Kidney (tissue), 14 donors: ENCODE measurements around the gene SGPL1. TPM values are rescaled to one million over a fixed set of nuclear protein-coding genes. Genes with fewer than 3 reads are reported as not detected.

Source experiments
- DNase-seq, 5 donors: peaks; one replicate each; pipeline ENCODE4 v3.0.0-alpha.2; 2013 to 2020
- FAIRE-seq: peaks from 2 replicates; lab custom pipeline; 2012; peaks lifted over from hg19 to GRCh38; lab: Jason Lieb, UNC
- H3K27ac ChIP-seq, 2 donors: one replicate each; pipeline ENCODE4 v1.7.0; 2013; ENCODE audit warnings: low read depth in 2 of 2, low read length in 2 of 2, inconsistent platforms in 1 of 2
- H3K27me3 ChIP-seq: one replicate; pipeline ENCODE4 v1.7.1; 2013; ENCODE audit warnings: low read length, inconsistent platforms; ENCODE audit not compliant: control insufficient read depth, insufficient read depth
- H3K36me3 ChIP-seq, 3 donors: one replicate each; pipeline versions ENCODE4 v1.7.0 to v1.7.1; 2013; ENCODE audit warnings: low read length in 3 of 3, control low read depth in 1 of 3, inconsistent platforms in 1 of 3; ENCODE audit not compliant: insufficient read depth in 3 of 3, control insufficient read depth in 2 of 3
- H3K4me1 ChIP-seq, 3 donors: one replicate each; pipeline versions ENCODE4 v1.7.0 to v1.7.1; 2013; ENCODE audit warnings: low read length in 3 of 3, inconsistent platforms in 1 of 3, low read depth in 1 of 3; ENCODE audit not compliant: control insufficient read depth in 2 of 3, insufficient read depth in 2 of 3
- H3K4me3 ChIP-seq, 3 donors: one replicate each; pipeline versions ENCODE4 v1.7.0 to v1.8.1; 2013; ENCODE audit warnings: low read length in 3 of 3, control low read depth in 1 of 3, inconsistent platforms in 1 of 3
- H3K9ac ChIP-seq, 3 donors: one replicate each; pipeline versions ENCODE4 v1.7.0 to v1.7.1; 2013; ENCODE audit warnings: low read length in 3 of 3, control low read depth in 1 of 3, inconsistent platforms in 1 of 3
- H3K9me3 ChIP-seq, 3 donors: one replicate each; pipeline versions ENCODE4 v1.7.0 to v1.7.1; 2013; ENCODE audit warnings: low read length in 3 of 3, control low read depth in 1 of 3, inconsistent platforms in 1 of 3; ENCODE audit not compliant: control insufficient read depth in 2 of 3, insufficient read depth in 1 of 3
- intact Hi-C: fragments of 100-400 bp; cut with DNase I; formaldehyde crosslinking; loops from one replicate; pipeline ENCODE4 v1.11.1; 2022
- polyA plus RNA-seq: library from polyadenylated mRNA; stranded (reverse); fragments of 350-450 nt; fragmentation: Illumina TruSeq; extraction: RNeasy Lipid Tissue Mini Kit (QIAGEN cat#74804); gene quantifications from one replicate; pipeline ENCODE4 v1.2.3, GENCODE V29; 2014; ENCODE audit warnings: low read depth, low replicate concordance; ENCODE audit not compliant: insufficient read depth
- total RNA-seq: library from RNA; stranded (reverse); fragmentation: NEBNext Ultra II Directional; extraction: Animal tissue kit (Norgen Biotek cat#: 25700); gene quantifications from one replicate; pipeline ENCODE4 v1.2.1, GENCODE V29; 2021
- TF ChIP-seq, protein P1 (sequence below): IDR thresholded peaks from 3 replicates; pipeline ENCODE4 v1.5.1; 2012; ENCODE audit warnings: mild to moderate bottlenecking, moderate library complexity, borderline replicate concordance; ENCODE audit not compliant: insufficient read depth; ENCODE audit errors: extremely low read depth
- donor health status: control.
- donor health status: control.
- donor health status: control.
- donor health status: control.
- donor health status: control.
- donor health status: DM: yes; HTN: yes; CAD: no.
- donor health status: Normal renal cell carcinoma (clear cell type).

Gene SGPL1
- total and polyA plus RNA-seq, 2 donors from 2014 or later, result 13.5 to 105 TPM

DNA sequence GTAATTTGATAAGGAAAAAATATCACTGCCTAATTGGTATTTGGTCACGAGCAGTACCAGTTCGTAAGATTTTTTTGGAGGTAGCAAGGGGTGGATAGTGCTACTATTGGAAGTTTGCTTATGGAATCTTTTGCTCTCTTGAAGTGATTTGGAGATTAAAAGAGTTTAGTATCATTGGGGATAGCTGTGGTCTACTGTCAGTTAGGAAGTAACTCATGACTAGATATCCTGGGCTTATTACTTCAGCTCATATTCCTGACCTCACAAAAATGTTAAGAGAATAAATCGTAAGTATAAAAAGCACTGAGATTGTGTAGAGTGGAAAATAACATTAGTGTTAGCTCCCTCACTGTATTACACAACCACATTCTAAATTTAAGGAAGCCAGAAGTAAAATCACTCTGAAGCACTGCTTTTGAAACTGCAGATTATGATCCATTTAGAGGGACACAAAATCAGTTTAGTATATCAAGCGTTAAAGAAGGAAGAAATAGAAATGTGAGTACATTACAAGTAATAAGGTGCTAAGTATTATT lies 22.6 kb downstream of the SGPL1 start:
- peaks cover 0 to 12% (median 4%) of the 10 kb centered on the region in 3 donors for H3K4me1 ChIP-seq
- H3K27ac ChIP-seq, result no peak overlapping the region
- H3K27me3 ChIP-seq, result no peaks in the 10 kb centered on the region
- no peaks in the 10 kb centered on the region for H3K36me3 ChIP-seq
- DNase-seq (no peak), FAIRE-seq (no peak)
- H3K4me3 ChIP-seq, result no peak overlapping the region
- H3K9me3 ChIP-seq, result no peaks in the 10 kb centered on the region
- intact Hi-C loops, result no loop called here
- TF ChIP-seq, protein P1, sequence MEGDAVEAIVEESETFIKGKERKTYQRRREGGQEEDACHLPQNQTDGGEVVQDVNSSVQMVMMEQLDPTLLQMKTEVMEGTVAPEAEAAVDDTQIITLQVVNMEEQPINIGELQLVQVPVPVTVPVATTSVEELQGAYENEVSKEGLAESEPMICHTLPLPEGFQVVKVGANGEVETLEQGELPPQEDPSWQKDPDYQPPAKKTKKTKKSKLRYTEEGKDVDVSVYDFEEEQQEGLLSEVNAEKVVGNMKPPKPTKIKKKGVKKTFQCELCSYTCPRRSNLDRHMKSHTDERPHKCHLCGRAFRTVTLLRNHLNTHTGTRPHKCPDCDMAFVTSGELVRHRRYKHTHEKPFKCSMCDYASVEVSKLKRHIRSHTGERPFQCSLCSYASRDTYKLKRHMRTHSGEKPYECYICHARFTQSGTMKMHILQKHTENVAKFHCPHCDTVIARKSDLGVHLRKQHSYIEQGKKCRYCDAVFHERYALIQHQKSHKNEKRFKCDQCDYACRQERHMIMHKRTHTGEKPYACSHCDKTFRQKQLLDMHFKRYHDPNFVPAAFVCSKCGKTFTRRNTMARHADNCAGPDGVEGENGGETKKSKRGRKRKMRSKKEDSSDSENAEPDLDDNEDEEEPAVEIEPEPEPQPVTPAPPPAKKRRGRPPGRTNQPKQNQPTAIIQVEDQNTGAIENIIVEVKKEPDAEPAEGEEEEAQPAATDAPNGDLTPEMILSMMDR, result no peak
- no peak overlapping the region for H3K9ac ChIP-seq

DNA sequence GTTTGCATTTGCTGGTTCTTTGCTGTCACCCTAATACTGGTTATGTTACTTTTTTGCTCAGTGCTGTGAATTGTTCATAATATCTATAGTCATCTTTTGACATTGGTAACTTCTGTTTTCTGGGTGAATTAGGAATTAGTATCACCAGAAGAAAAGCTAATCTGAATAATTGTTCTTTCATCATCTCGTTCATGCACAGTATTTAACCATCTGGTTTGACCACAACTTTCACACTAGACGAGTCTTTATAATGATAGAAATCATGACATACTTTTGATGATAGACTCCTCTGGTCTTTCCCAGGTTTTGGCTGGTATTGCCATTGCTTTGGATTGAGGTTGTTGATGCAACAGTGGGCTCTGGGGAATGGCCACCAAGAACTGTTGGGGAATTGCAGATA lies 25.1 kb downstream of the SGPL1 start:
- Histone ChIP-seq H3K27ac (no peak overlapping the region), H3K4me3 (no peak overlapping the region), H3K9ac (no peak overlapping the region), H3K9me3 (no peaks in the 10 kb centered on the region), H3K36me3 (peaks cover 0 to 8% (median 1%) of the 10 kb centered on the region in 3 donors), H3K4me1 (peaks cover 0 to 5% (median 0%) of the 10 kb centered on the region in 3 donors), H3K27me3 (no peaks in the 10 kb centered on the region)
- intact Hi-C loops, result no loop called here
- DNase-seq, result no peak
- TF ChIP-seq, protein P1, result no peak
- FAIRE-seq, result no peak

DNA sequence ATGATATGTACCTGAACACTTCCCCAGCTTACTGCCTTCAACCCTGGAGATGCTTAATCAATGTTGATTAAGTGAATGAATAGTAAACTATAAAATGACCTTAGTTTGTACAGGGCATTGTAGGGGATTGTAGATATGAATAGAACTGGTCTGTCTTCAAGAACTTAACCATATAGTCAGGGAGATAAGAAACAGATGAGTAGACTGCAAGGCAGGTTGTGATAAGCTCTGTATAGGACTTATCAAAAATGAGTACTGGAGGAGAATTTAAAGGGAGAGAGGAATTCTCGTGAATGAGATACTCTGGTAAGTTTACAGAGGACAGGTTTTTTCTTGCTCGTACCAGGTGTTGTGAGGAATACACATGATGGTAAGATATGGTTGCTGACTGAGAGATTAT lies 27.6 kb downstream of the SGPL1 start:
- Histone ChIP-seq H3K27ac (no peak overlapping the region), H3K4me1 (peaks cover 0 to 5% (median 0%) of the 10 kb centered on the region in 3 donors), H3K27me3 (no peaks in the 10 kb centered on the region), H3K4me3 (no peak overlapping the region), H3K9ac (no peak overlapping the region), H3K36me3 (peaks cover 0 to 8% (median 2%) of the 10 kb centered on the region in 3 donors), H3K9me3 (no peaks in the 10 kb centered on the region)
- TF ChIP-seq, protein P1, result no peak
- intact Hi-C loops, result no loop called here
- FAIRE-seq, result no peak
- DNase-seq, result no peak
